Neural progenitor cell (in vitro differentiated cells): ENCODE measurements around the gene OR2C1. TPM values are rescaled to one million over a fixed set of nuclear protein-coding genes. Genes with fewer than 3 reads are reported as not detected.

Source experiments
- DNase-seq: peaks from one replicate; pipeline ENCODE4 v3.0.0-alpha.2; 2016; ENCODE audit warnings: low spot score
- H2AFZ ChIP-seq: fragments of 200-600 bp; sonication (generic); replicated peaks from 2 replicates; pipeline ENCODE4 v1.6.1; 2016; ENCODE audit warnings: antibody characterized with exemption
- H3F3A ChIP-seq: fragments of 200-600 bp; sonication (generic); 2 replicates; pipeline ENCODE4 v1.6.1; 2016; ENCODE audit warnings: antibody characterized with exemption, low read depth
- H3K27ac ChIP-seq: fragments of 200-600 bp; sonication (generic); 2 replicates; pipeline ENCODE4 v1.5.1; 2016; ENCODE audit warnings: mild to moderate bottlenecking
- H3K27me3 ChIP-seq: fragments of 200-600 bp; sonication (generic); 2 replicates; pipeline ENCODE4 v1.6.1; 2016; ENCODE audit warnings: mild to moderate bottlenecking, moderate library complexity
- H3K36me3 ChIP-seq: fragments of 200-600 bp; sonication (generic); 2 replicates; pipeline ENCODE4 v1.5.1; 2016
- H3K4me1 ChIP-seq: fragments of 200-600 bp; sonication (generic); 2 replicates; pipeline ENCODE4 v1.6.1; 2016; ENCODE audit warnings: mixed run types
- H3K4me2 ChIP-seq: fragments of 200-600 bp; sonication (generic); 2 replicates; pipeline ENCODE4 v1.6.1; 2016
- H3K4me3 ChIP-seq: fragments of 200-600 bp; sonication (generic); 2 replicates; pipeline ENCODE4 v1.5.1; 2016
- H3K79me2 ChIP-seq: fragments of 200-600 bp; sonication (generic); 2 replicates; pipeline ENCODE4 v1.6.1; 2016; ENCODE audit warnings: low read depth
- H3K9ac ChIP-seq: fragments of 200-600 bp; sonication (generic); 2 replicates; pipeline ENCODE4 v1.6.1; 2016
- H3K9me3 ChIP-seq: fragments of 200-600 bp; sonication (generic); 2 replicates; pipeline ENCODE4 v1.5.1; 2016; ENCODE audit warnings: low read depth
- H4K20me1 ChIP-seq: fragments of 200-600 bp; sonication (generic); 2 replicates; pipeline ENCODE4 v1.6.1; 2016; ENCODE audit warnings: low read depth
- H3K27ac Mint-ChIP-seq: 3 replicates; pipeline ENCODE4 v1.8.0; 2021; ENCODE audit warnings: mixed read lengths
- H3K27me3 Mint-ChIP-seq: 2 replicates; pipeline ENCODE4 v1.8.0; 2022; ENCODE audit warnings: low read depth, mild to moderate bottlenecking, inconsistent platforms, moderate library complexity, mixed read lengths; ENCODE audit not compliant: insufficient read depth
- H3K36me3 Mint-ChIP-seq: 3 replicates; pipeline ENCODE4 v1.8.0; 2021; ENCODE audit warnings: mixed read lengths
- H3K4me1 Mint-ChIP-seq: 3 replicates; pipeline ENCODE4 v1.8.0; 2021; ENCODE audit warnings: mixed read lengths
- H3K4me3 Mint-ChIP-seq: 3 replicates; pipeline ENCODE4 v1.8.0; 2021; ENCODE audit warnings: mild to moderate bottlenecking, moderate library complexity, mixed read lengths
- H3K9me3 Mint-ChIP-seq: 3 replicates; pipeline ENCODE4 v1.8.0; 2020; ENCODE audit warnings: mixed read lengths
- CTCF ChIP-seq: fragments of 200-600 bp; sonication (generic); IDR thresholded peaks from 2 replicates; pipeline ENCODE4 v1.5.1; 2017; ENCODE audit warnings: antibody characterized with exemption, mild to moderate bottlenecking
- EZH2 ChIP-seq: fragments of 200-600 bp; sonication (generic); IDR thresholded peaks from 2 replicates; pipeline ENCODE4 v1.6.1; 2017; ENCODE audit warnings: antibody characterized with exemption, mild to moderate bottlenecking, moderate library complexity
- EZH2phosphoT487 ChIP-seq: fragments of 200-600 bp; sonication (generic); IDR thresholded peaks from 2 replicates; pipeline ENCODE4 v1.6.1; 2017; ENCODE audit warnings: antibody characterized with exemption
- total RNA-seq: library from RNA; depleted of rRNA; stranded (reverse); fragments of >200 nt; gene quantifications from 2 replicates; pipeline ENCODE4 v1.2.3, GENCODE V29; 2015; ENCODE audit warnings: low replicate concordance

Gene OR2C1
- total RNA-seq, 1 donor from 2014 or later, result not detected

GRCh38 chr16:3328104-3328503 is 27.6 kb upstream of the OR2C1 start:
- Histone ChIP-seq H3F3A (no peaks in the 10 kb centered on the region), H3K79me2 (no peaks in the 10 kb centered on the region), H2AFZ (no peak overlapping the region), H3K4me1 (no peaks in the 10 kb centered on the region), H4K20me1 (no peaks in the 10 kb centered on the region), H3K4me3 (no peak overlapping the region), H3K4me2 (no peak overlapping the region), H3K27me3 (no peaks in the 10 kb centered on the region), H3K9me3 (no peaks in the 10 kb centered on the region), H3K9ac (no peak overlapping the region), H3K27ac (no peak overlapping the region), H3K36me3 (no peaks in the 10 kb centered on the region)
- DNase-seq, result no peak
- Mint-ChIP-seq H3K4me3 (no peak overlapping the region), H3K4me1 (no peaks in the 10 kb centered on the region), H3K36me3 (no peaks in the 10 kb centered on the region), H3K9me3 (peaks cover 22% of the 10 kb centered on the region), H3K27ac (no peak overlapping the region), H3K27me3 (peaks cover 2% of the 10 kb centered on the region)
- no peak for TF ChIP-seq EZH2
- no peak for TF ChIP-seq CTCF
- no peak for TF ChIP-seq EZH2phosphoT487

GRCh38 chr16:3328643-3329042 is 27.0 kb upstream of the OR2C1 start:
- Histone ChIP-seq H3K79me2 (no peaks in the 10 kb centered on the region), H3K4me2 (no peak overlapping the region), H3K4me3 (no peak overlapping the region), H3K27me3 (no peaks in the 10 kb centered on the region), H3K4me1 (no peaks in the 10 kb centered on the region), H3K27ac (no peak overlapping the region), H3F3A (no peaks in the 10 kb centered on the region), H3K9ac (no peak overlapping the region), H4K20me1 (no peaks in the 10 kb centered on the region), H3K36me3 (no peaks in the 10 kb centered on the region), H2AFZ (no peak overlapping the region), H3K9me3 (no peaks in the 10 kb centered on the region)
- H3K27ac Mint-ChIP-seq, result no peak overlapping the region
- H3K4me3 Mint-ChIP-seq, result no peak overlapping the region
- H3K4me1 Mint-ChIP-seq, result no peaks in the 10 kb centered on the region
- no peaks in the 10 kb centered on the region for H3K36me3 Mint-ChIP-seq
- TF ChIP-seq CTCF (no peak), EZH2 (no peak)
- peaks cover 21% of the 10 kb centered on the region for H3K9me3 Mint-ChIP-seq
- H3K27me3 Mint-ChIP-seq, result peaks cover 2% of the 10 kb centered on the region
- DNase-seq, result no peak

- no peak for TF ChIP-seq CTCF
- TF ChIP-seq EZH2phosphoT487, result no peak
- Mint-ChIP-seq H3K36me3 (no peaks in the 10 kb centered on the region), H3K27me3 (peaks cover 6% of the 10 kb centered on the region), H3K9me3 (peaks cover 5% of the 10 kb centered on the region), H3K27ac (no peak overlapping the region), H3K4me3 (no peak overlapping the region), H3K4me1 (no peaks in the 10 kb centered on the region)
- H2AFZ ChIP-seq, result no peak overlapping the region
- H3F3A ChIP-seq, result no peaks in the 10 kb centered on the region
- no peak for DNase-seq
- no peaks in the 10 kb centered on the region for H3K4me1 ChIP-seq
- no peaks in the 10 kb centered on the region for H3K79me2 ChIP-seq
- no peaks in the 10 kb centered on the region for H3K27me3 ChIP-seq
- peaks cover 4% of the 10 kb centered on the region for H3K9me3 ChIP-seq
- no peak overlapping the region for H3K9ac ChIP-seq
- H3K27ac ChIP-seq, result no peak overlapping the region
- H3K4me2 ChIP-seq, result no peak overlapping the region
- H4K20me1 ChIP-seq, result no peaks in the 10 kb centered on the region
- H3K4me3 ChIP-seq, result no peak overlapping the region
- no peaks in the 10 kb centered on the region for H3K36me3 ChIP-seq
Measured at GRCh38 chr16:3346041-3346440, 9.6 kb upstream of the OR2C1 start.

- TF ChIP-seq CTCF (no peak), EZH2 (no peak), EZH2phosphoT487 (no peak)
- Mint-ChIP-seq H3K4me3 (no peak overlapping the region), H3K36me3 (no peaks in the 10 kb centered on the region), H3K4me1 (no peaks in the 10 kb centered on the region), H3K27ac (no peak overlapping the region), H3K9me3 (peaks cover 5% of the 10 kb centered on the region), H3K27me3 (peaks cover 6% of the 10 kb centered on the region)
- H3K4me3 ChIP-seq, result no peak overlapping the region
- no peaks in the 10 kb centered on the region for H3K79me2 ChIP-seq
- no peak for DNase-seq
- H3K27ac ChIP-seq, result no peak overlapping the region
- H3K9me3 ChIP-seq, result no peaks in the 10 kb centered on the region
- no peak overlapping the region for H3K4me2 ChIP-seq
- no peak overlapping the region for H2AFZ ChIP-seq
- H3K4me1 ChIP-seq, result no peaks in the 10 kb centered on the region
- H3F3A ChIP-seq, result no peaks in the 10 kb centered on the region
- no peaks in the 10 kb centered on the region for H4K20me1 ChIP-seq
- no peaks in the 10 kb centered on the region for H3K27me3 ChIP-seq
- H3K9ac ChIP-seq, result no peak overlapping the region
- H3K36me3 ChIP-seq, result no peaks in the 10 kb centered on the region
Measured at GRCh38 chr16:3347586-3347985, 8.1 kb upstream of the OR2C1 start.
